NCI-H82 treated with DMSO at 0.1 percent for 48 hours (cell line): ENCODE results near the gene DOCK6.

Experiments used
- DNase-seq: peaks from one replicate; lab custom pipeline; 2025; ENCODE audit not compliant: unreplicated experiment; lab: John Stamatoyannopoulos, UW

The DOCK6 gene

GRCh38 chr19:11225815-11226214 lies 36.5 kb downstream of the DOCK6 start:
- DNase-seq = no peak

- DNase-seq = no peak
These were observed 37.2 kb downstream of the DOCK6 start for GRCh38 chr19:11225172-11225571.

DNA sequence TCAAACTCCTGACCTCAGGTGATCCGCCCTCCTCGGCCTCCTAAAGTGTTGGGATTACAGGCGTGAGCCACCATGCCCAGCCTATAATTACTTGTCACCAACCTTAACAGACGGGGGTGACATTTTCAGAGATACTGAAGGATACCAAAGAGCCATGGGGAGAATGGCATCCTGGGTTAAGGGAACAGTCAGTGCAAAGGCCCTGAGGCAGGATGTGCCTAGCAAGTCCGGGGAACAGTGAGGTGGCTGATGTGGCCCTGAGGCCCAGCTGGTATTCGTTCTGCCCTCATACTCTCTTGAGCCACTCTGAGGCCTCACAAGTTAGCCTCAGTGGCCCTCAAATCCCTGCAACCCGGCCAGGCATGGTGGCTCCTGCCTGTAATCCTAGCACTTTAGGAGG lies 37.9 kb downstream of the DOCK6 start:
- no peak for DNase-seq

DNA sequence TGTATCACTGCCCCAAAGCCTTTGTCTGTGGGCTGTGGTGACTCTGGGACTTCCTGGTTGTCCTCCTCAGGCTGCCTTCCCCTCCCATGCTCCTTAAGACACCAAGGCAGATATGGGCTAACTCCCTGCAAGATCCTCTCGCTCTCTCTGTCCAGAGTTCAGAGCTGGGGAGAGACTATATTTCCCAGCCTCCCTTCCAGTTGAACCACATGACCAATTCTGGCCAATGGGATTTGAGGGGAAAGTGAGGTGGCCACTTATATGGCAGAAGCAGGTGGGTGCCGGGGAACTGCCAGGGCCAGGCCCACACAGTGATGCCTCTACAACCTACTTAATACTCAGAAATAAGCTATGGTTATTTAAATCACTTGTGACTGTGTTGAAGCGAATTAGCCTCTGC lies 39.1 kb downstream of the DOCK6 start:
- no peak for DNase-seq

- DNase-seq = no peak
These were observed 41.2 kb downstream of the DOCK6 start for GRCh38 chr19:11221082-11221598.

GRCh38 chr19:11214387-11214786 lies 47.9 kb downstream of the DOCK6 start:
- no peak for DNase-seq

DNA sequence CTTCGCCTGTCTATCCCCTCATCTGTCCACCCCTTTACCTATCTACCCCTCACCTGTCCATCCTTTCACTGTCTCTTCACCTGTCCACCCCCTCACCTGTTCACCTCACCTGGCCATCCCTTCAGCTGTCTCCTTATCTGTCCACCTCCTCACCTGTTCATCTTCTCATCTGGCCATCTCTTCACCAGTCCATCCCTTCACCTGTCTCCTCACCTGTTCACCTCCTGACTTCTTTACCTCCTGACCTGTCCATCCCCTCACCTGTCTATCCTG lies 51.7 kb downstream of the DOCK6 start:
- no peak for DNase-seq

GRCh38 chr19:11209839-11210655 lies 52.3 kb downstream of the DOCK6 start:
- no peak for DNase-seq

DNA sequence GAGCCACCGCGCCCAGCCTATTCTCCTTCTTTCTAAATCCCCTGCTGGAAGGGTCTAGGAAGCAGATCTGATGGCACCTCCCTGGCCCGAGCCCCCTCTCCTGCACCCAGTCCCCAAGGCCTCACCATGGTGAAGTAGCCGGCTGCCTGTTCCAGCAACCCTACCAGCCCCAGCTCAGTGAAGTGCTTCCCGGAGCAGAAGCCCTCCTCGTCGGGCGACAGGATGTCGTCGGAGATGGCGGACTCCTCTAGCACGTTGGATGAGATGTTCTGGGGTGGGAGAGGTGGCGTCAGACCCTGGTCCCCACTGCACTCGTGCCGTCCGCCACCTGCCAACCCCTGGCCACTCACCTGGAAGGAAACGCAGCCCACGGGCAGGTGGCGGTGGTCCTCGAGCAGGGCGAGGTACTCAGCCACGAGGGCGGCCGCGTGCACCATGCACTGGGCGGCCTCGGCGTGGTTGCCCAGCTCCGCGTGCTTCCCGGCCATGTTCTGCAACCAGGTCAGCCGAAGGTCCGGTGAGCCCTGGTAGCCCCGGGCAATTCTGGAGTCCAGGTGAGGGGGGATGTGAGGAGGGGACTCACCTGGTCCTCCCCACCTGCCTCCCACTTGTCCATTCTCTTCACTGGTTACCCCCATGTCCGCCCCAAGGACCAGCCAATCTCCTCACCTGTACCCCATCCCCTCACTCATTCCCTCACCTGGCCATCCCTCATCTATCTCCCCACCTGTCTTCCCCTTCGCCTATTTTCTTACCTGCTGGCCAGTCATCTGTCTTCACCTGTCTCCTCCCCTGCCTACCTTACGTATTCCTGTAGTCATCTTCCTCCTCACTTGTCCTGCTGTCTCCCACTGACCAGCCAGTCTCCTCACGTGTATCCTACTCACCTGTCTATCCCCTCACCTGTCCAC lies 53.5 kb downstream of the DOCK6 start:
- no peak for DNase-seq

DNA sequence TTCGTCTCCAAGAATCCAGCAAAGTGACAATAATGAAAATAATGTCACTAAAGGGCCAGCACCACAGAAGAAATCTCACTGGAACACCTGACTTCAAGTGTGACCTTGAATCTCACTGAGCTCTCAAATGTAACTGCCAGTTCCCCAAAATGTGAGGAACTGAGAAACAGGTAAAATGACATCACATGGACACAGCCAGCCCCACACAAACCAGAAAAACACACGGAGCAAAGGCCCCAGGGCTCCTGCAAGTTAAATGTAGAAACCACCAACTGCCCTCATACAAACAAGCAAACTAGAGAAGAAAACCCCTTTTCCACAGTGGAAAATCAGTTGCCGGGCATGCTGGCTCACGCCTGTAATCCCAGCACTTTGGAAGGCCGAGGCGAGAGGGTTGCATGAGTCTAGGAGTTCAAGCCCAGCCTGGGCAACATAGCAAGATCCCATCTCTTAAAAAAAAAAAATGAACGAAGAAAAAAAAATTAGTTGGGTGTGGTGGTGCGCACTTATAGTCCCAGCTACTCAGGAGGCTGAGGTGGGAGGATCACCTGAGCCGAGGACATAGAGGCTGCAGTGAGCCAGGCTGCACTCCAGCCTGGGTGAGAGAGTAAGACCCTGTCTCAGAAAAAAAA lies 56.3 kb downstream of the DOCK6 start:
- no peak for DNase-seq

DNA sequence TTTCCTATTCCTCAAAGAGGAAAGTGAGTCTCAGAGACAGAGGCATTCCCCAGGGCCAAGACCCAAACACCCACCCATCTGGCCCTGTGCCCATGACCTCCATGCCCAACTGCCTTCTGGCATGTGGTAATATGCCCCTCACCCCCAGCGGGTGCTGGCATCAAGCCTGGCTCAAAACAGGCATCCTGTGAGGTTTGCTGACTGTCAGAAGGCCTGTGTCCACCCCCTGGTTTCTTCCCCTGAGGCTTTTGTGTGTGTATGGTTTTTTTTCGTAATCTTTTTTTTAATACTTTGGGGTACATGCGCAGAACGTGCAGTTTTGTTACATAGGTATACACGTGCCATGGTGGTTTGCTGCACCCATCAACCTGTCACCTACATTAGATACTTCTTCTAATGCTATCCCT lies 57.4 kb downstream of the DOCK6 start:
- no peak for DNase-seq

GRCh38 chr19:11204076-11204602 lies 58.2 kb downstream of the DOCK6 start:
- no peak for DNase-seq

- DNase-seq = no peak
These were observed 58.9 kb downstream of the DOCK6 start for GRCh38 chr19:11203194-11204075.

DNA sequence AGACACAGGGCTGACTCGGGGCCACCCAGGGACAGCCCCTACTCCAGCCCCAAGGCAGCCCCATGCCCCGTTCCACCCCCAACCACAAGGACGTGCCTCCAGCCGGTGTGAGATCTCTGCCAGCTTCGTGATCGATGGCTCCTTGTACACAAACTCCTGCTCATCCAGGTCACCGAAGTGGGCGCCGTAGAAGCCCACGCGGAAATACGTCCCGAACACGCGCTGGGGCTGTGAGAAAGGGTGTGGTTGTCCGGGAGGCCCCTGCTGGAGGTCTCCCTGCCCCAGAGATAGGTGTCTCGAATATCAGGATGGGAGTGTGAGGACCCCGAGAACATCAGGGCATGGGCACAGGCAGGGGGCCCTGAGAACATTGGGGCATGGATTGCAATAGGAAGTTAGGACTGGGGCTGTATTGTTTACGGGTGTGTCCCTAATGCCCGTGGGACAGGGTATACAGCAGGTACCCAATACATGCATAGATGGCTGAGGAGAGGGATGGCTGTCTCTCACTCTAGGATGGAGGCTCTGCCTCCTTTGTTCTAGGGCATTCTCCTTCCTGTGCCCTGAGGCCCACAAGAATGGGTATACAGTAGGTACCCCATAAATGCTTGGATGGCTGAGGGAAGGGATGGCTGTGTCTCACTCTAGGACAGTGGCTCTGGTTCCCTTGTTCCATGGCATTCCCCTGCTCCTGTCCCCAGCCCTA lies 59.7 kb downstream of the DOCK6 start:
- DNase-seq = no peak

- DNase-seq = no peak
These were observed 60.5 kb downstream of the DOCK6 start for GRCh38 chr19:11201791-11202190.

DNA sequence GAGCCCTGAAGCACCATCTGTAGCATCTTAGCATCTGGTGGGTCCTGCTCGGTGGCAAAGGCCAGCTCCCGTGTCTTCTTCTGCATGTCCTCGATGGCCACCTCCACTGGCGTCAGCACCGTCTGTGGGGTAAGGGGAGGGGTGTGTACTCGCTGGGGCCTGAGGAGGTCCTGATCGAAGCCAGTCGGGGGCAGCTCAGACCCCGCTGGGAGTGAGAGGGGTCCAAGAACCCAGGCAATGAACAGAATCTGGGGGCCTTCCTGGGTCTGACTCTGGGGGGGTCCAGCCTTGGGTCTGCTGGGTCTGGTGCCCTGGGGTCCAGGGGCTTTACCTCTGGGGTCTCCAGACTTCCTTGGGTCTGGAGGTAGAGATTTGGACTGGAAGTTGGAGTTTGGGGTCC lies 61.4 kb downstream of the DOCK6 start:
- no peak for DNase-seq

DNA sequence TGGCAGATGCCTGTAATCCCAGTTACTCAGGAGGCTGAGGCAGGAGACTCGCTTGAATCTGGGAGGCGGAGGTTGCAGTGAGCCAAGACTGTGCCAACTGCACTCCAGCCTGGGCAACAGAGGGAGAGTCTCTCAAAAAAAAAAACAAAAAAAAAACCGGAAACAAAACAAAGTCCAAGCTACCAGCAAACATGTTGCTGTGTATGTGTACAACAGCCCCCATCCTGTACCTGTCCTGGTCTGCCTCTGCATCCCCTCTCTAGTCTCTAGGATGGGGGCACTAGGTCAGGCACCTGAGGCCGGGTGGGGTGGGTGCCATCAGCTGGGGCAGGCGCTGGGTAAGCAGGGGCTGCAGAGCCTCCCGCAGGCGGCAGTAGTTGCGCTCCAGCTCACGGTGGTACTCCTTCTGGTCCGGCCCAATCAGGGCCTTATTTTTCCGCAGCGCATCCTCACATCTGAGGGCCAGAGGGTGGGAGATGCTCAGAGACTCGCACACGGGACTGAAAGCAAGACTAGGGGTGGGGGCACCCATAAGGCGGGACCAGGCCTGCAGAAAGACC lies 62.2 kb downstream of the DOCK6 start:
- DNase-seq = no peak

DNA sequence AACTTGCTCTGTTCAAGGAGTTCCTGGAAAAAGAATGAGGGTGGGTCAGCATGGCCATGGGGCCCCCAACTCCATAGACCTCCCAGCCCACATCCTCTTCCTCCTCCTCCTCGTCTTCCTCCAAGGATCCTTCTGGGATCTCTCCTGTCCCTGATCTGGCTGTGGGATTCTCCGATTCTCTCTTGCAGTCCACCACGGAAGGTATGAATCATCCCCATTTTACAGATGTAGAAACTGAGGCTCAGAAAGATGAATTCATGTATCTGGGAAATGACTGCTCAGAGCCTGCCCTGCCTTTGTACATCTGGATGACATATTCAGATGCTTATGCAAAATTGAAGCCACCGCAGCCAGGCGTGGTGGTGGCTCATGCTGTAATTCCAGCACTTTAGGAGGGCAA lies 62.8 kb downstream of the DOCK6 start:
- no peak for DNase-seq

DNA sequence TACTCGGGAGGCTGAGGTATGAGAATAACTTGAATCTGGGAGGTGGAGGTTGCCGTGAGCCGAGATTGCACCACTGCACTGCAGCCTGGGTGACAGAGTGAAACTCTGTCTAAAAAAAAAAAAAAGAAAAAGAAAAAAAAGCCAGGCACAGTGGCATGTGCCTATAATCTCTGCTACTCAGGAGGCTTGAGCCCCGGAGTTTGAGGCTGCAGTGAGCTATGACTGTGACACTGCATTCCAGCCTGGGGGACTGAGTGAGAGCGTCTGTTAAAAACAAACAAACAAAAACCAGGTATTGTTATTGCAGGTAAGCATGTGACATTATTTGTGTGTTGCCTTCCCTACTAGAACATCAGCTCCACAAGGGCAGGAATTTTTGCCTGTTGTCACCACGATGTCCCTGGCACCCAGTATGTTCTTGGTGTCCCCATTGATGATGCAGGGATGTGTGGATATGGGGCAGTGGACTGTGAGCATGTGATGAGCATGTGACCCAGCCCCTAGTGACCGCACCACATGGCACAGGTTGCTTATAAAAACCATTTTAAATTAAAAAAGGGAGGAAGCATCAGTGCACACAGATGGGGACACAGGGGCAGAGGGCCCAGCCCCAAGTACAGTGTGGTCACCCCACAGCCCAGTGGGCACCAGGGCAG lies 63.4 kb downstream of the DOCK6 start:
- DNase-seq = no peak
